A549 (cell line): ENCODE results near the gene MYH9. TPM values are rescaled to one million over a fixed set of nuclear protein-coding genes. Genes with fewer than 3 reads are reported as not detected.
A peak's percentile ranks its signal among the peaks of the same experiment; 100 is the strongest.

Experiments
- ATAC-seq, 2 experiments: fragments of 200-7000 bp in 1 of 2; fragments of >200 bp in 1 of 2; cut with Nextera tagmentation in 1 of 2; cut with Tn5 transposase in 1 of 2; 3 replicates each; pipeline versions ENCODE4 v1.8.0 to v1.9.1; 2018 to 2020; ENCODE audit warnings: mild to moderate bottlenecking in 1 of 2, moderate library complexity in 1 of 2
- CTCF ChIA-PET: fragments of 300-600 bp; sonication (Branson Sonifier 250); formaldehyde crosslinking; extraction: SDS; loops from one replicate; lab custom pipeline; 2021; ENCODE audit warnings: antibody characterized with exemption, inconsistent platforms; lab: Yijun Ruan, JAX
- POLR2A ChIA-PET: fragments of 350-600 bp; formaldehyde crosslinking; extraction: SDS; loops from one replicate; lab custom pipeline; 2021; ENCODE audit warnings: antibody characterized with exemption, inconsistent platforms; lab: Yijun Ruan, JAX
- DNase-seq, 2 experiments: peaks; one replicate each; pipeline versions ENCODE4 v3.0.0 to v3.0.0-alpha.2; 2011 to 2016; ENCODE audit warnings: low read depth in 1 of 2, low spot score in 1 of 2
- FAIRE-seq: peaks from 2 replicates; lab custom pipeline; 2011; peaks lifted over from hg19 to GRCh38; lab: Jason Lieb, UNC
- H3K27ac ChIP-seq, 2 experiments: fragments of >200 bp; sonication (Bioruptor Twin); formaldehyde crosslinking; 3 replicates each; pipeline ENCODE4 v1.5.1; 2016 to 2017
- H3K4me1 ChIP-seq: fragments of >200 bp; sonication (Bioruptor Twin); formaldehyde crosslinking; 3 replicates; pipeline ENCODE4 v1.6.1; 2016
- H3K4me2 ChIP-seq: fragments of >200 bp; sonication (Bioruptor Twin); formaldehyde crosslinking; 3 replicates; pipeline ENCODE4 v1.6.1; 2016
- H3K4me3 ChIP-seq: fragments of >200 bp; sonication (Bioruptor Twin); formaldehyde crosslinking; 3 replicates; pipeline ENCODE4 v1.5.1; 2016
- H3K9me3 ChIP-seq: fragments of >200 bp; sonication (Bioruptor Twin); formaldehyde crosslinking; 3 replicates; pipeline ENCODE4 v1.6.1; 2016
- BHLHE40 ChIP-seq: IDR thresholded peaks from 2 replicates; pipeline ENCODE4 v1.6.1; 2012; ENCODE audit warnings: low read depth, low read length, inconsistent platforms
- CBX8 ChIP-seq: fragments of 200-600 bp; sonication (generic); IDR thresholded peaks from 2 replicates; pipeline ENCODE4 v1.6.1; 2016
- CEBPB ChIP-seq, 2 experiments: fragments of >200 bp in 1 of 2; sonication (Bioruptor Twin) in 1 of 2; formaldehyde crosslinking in 1 of 2; IDR thresholded peaks; 2 replicates each; pipeline ENCODE4 v1.6.1; 2012 to 2016
- CHD4 ChIP-seq: fragments of 200-600 bp; sonication (generic); IDR thresholded peaks from 2 replicates; pipeline ENCODE4 v1.6.1; 2016; ENCODE audit warnings: antibody characterized with exemption, mild to moderate bottlenecking, borderline replicate concordance
- E2F6 ChIP-seq: IDR thresholded peaks from 2 replicates; pipeline ENCODE4 v1.6.1; 2012; ENCODE audit warnings: low read depth, borderline replicate concordance
- HOXA7 ChIP-seq: fragments of 250-450 bp; sonication (Bioruptor Pico); IDR thresholded peaks from 2 replicates; pipeline ENCODE4 v1.5.0; 2020; ENCODE audit warnings: mild to moderate bottlenecking, moderate library complexity
- HOXB13 ChIP-seq: fragments of 250-450 bp; sonication (Bioruptor Pico); IDR thresholded peaks from 2 replicates; pipeline ENCODE4 v1.5.0; 2020; ENCODE audit warnings: low read depth, mild to moderate bottlenecking, moderate library complexity
- KDM1A ChIP-seq: fragments of 200-600 bp; sonication (generic); IDR thresholded peaks from 2 replicates; pipeline ENCODE4 v1.6.1; 2016; ENCODE audit warnings: low read depth, mild to moderate bottlenecking
- MAX ChIP-seq: IDR thresholded peaks from 2 replicates; pipeline ENCODE4 v1.6.1; 2012
- RARB ChIP-seq: fragments of 250-450 bp; sonication (Bioruptor Pico); IDR thresholded peaks from 2 replicates; pipeline ENCODE4 v1.8.0; 2021; ENCODE audit warnings: mild to moderate bottlenecking, moderate library complexity
- REST ChIP-seq: fragments of 200-600 bp; sonication (generic); IDR thresholded peaks from 2 replicates; pipeline ENCODE4 v1.6.1; 2016; ENCODE audit warnings: antibody characterized with exemption, mild to moderate bottlenecking, moderate library complexity
- RNF2 ChIP-seq: fragments of 200-600 bp; sonication (generic); IDR thresholded peaks from 2 replicates; pipeline ENCODE4 v1.6.1; 2016; ENCODE audit warnings: low read depth, mild to moderate bottlenecking, antibody characterized with exemption, moderate library complexity, borderline replicate concordance
- USF2 ChIP-seq: fragments of 450-650 bp; IDR thresholded peaks from 2 replicates; pipeline ENCODE4 v1.6.1; 2014; ENCODE audit warnings: antibody characterized with exemption
- ZC3H11A ChIP-seq: fragments of 450-650 bp; IDR thresholded peaks from 2 replicates; pipeline ENCODE4 v1.6.1; 2014; ENCODE audit warnings: antibody characterized with exemption, mild to moderate bottlenecking
- ZNF302 ChIP-seq: fragments of 250-450 bp; sonication (Bioruptor Pico); IDR thresholded peaks from 2 replicates; pipeline ENCODE4 v1.9.0; 2021; ENCODE audit warnings: inconsistent platforms, mild to moderate bottlenecking, moderate library complexity
- WGBS: methylation state at CpG from one replicate; pipeline ENCODE4 v1.1.6; 2017; ENCODE audit errors: missing lambda C conversion rate; 5-methylcytosine and 5-hydroxymethylcytosine counted together
- polyA plus RNA-seq, 4 experiments: library from polyadenylated mRNA; depleted of rRNA in 3 of 4; stranded (reverse); fragments of >200 nt; fragmentation: RNase III in 1 of 4; extraction: RNeasy Plus Mini Kit Qiagen cat#74134 plus additional on column Dnase treatment in 1 of 4; gene quantifications; 2 replicates in 3 of 4; 3 replicates in 1 of 4; pipeline ENCODE4 v1.2.3, GENCODE V29; 2011 to 2017

Gene MYH9
- polyA plus RNA-seq, 2 of the 4 experiments (the other 2 are of a cell fraction): 92.1 to 158 TPM

- POLR2A ChIA-PET: interaction anchor here (1.6 kb wide), 1 partner anchor 26 kb away, joined by 4 read pairs; no protein-coding TSS in a partner anchor
Observed at GRCh38 chr22:36326178-36327161, 61.3 kb downstream of the MYH9 start.

More at GRCh38 chr22:36326178-36327161, 61.3 kb downstream of the MYH9 start:
- no peak overlapping the region for H3K4me2 ChIP-seq
- FAIRE-seq (no peak), ATAC-seq (no peak), DNase-seq (no peak)
- WGBS: 83% methylated on average over 17 of the region's 20 CpGs
- CTCF ChIA-PET: interaction anchor here (0.7 to 4.4 kb wide), 5 partner anchors 25 to 144 kb away, joined by 3 to 24 read pairs (median 7); no protein-coding TSS in a partner anchor
- H3K27ac ChIP-seq: peak overlapping the region; percentile 96 to 99; a peak in 5 of 6 replicates
- peaks cover 69% of the 10 kb centered on the region for H3K4me1 ChIP-seq
- H3K9me3 ChIP-seq: no peaks in the 10 kb centered on the region
- TF ChIP-seq USF2 (no peak), RARB (CRISPR knock-in tag) (no peak), E2F6 (no peak), ZNF302 (CRISPR knock-in tag) (no peak), BHLHE40 (no peak), CEBPB (IDR thresholded peaks at IDR 0.05) (no peak), CBX8 (no peak), HOXB13 (CRISPR knock-in tag) (no peak), KDM1A (no peak), REST (no peak), ZC3H11A (no peak), MAX (no peak), HOXA7 (no peak), CHD4 (no peak), RNF2 (no peak)
- no peak overlapping the region for H3K4me3 ChIP-seq
